HCT116 (cell line): ENCODE measurements around the gene KLHL40. TPM values are rescaled to one million over a fixed set of nuclear protein-coding genes. Genes with fewer than 3 reads are reported as not detected.

Experiments
- ATAC-seq: fragments of 200-7000 bp; cut with Tn5 transposase; 2 replicates; pipeline ENCODE4 v1.9.1; 2020; ENCODE audit warnings: mild to moderate bottlenecking, moderate library complexity
- BruUV-seq: library from RNA; stranded (reverse); fragments of 400-500 nt; replicated peaks from 2 replicates; lab custom pipeline; 2021; lab: Mats Ljungman, UMichigan
- CTCF ChIA-PET: fragments of 300-600 bp; sonication (Branson Sonifier 250); formaldehyde crosslinking; loops from one replicate; lab custom pipeline; 2021; ENCODE audit warnings: antibody characterized with exemption; lab: Charles Lee
- POLR2A ChIA-PET: fragments of 300-600, 350-600 bp; sonication (Branson Sonifier 250); formaldehyde crosslinking; loops from one replicate; lab custom pipeline; 2021; ENCODE audit warnings: antibody characterized with exemption; lab: Charles Lee
- RAD21 ChIA-PET, 2 experiments: fragments of 300-600 bp; sonication (Branson Sonifier 250); formaldehyde crosslinking; loops; one replicate each; lab custom pipeline; 2023; ENCODE audit warnings: low total read pairs in 2 of 2; ENCODE audit not compliant: uncharacterized antibody in 2 of 2, unreplicated experiment in 2 of 2, low non-redundant PET in 1 of 2; lab: Charles Lee
- DNase-seq: peaks from one replicate; pipeline ENCODE4 v3.0.0-alpha.2; 2010; ENCODE audit warnings: low read depth, low spot score
- H2AFZ ChIP-seq: fragments of 200-600 bp; shearing (Covaris generic), sonication (generic); 2 replicates; pipeline ENCODE4 v1.6.1; 2017; ENCODE audit warnings: low read depth, mixed run types, mixed read lengths, antibody characterized with exemption, low read length; ENCODE audit not compliant: poor library complexity, severe bottlenecking
- H3K27ac ChIP-seq: 2 replicates; pipeline ENCODE4 v1.5.1; 2012; ENCODE audit warnings: low read depth, low read length
- H3K27me3 ChIP-seq: fragments of 200-600 bp; sonication (generic); 2 replicates; pipeline ENCODE4 v1.6.1; 2016; ENCODE audit warnings: mixed run types, low read length, mixed read lengths; ENCODE audit not compliant: insufficient read depth
- H3K36me3 ChIP-seq, 2 experiments: fragments of 200-500 bp in 1 of 2; fragments of 200-600 bp in 1 of 2; sonication (Bioruptor generic) in 1 of 2; sonication (generic) in 1 of 2; 2 replicates each; pipeline versions ENCODE4 v1.5.1 to v1.6.1; 2014 to 2016; ENCODE audit warnings: low read length in 2 of 2, inconsistent platforms in 1 of 2, mixed read lengths in 1 of 2, mixed run types in 1 of 2; ENCODE audit not compliant: insufficient read depth in 2 of 2, control insufficient read depth in 1 of 2
- H3K4me1 ChIP-seq, 2 experiments: fragments of 200-600 bp in 1 of 2; sonication (generic) in 1 of 2; 2 replicates each; pipeline versions ENCODE4 v1.5.1 to v1.6.1; 2012 to 2017; ENCODE audit warnings: low read length in 2 of 2, inconsistent platforms in 1 of 2, mild to moderate bottlenecking in 1 of 2, mixed read lengths in 1 of 2, mixed run types in 1 of 2, moderate library complexity in 1 of 2; ENCODE audit not compliant: insufficient read depth in 2 of 2, control insufficient read depth in 1 of 2
- H3K4me2 ChIP-seq: fragments of 200-600 bp; sonication (generic); 2 replicates; pipeline ENCODE4 v1.6.1; 2017; ENCODE audit warnings: mixed run types, low read length, mixed read lengths
- H3K4me3 ChIP-seq, 2 experiments: fragments of 200-600 bp in 1 of 2; sonication (generic) in 1 of 2; replicated peaks in 1 of 2; 2 replicates each; pipeline ENCODE4 v1.5.1; 2011 to 2016; ENCODE audit warnings: low read length in 2 of 2, control low read depth in 1 of 2, low read depth in 1 of 2, mild to moderate bottlenecking in 1 of 2, mixed read lengths in 1 of 2, mixed run types in 1 of 2
- H3K79me2 ChIP-seq: fragments of 200-600 bp; sonication (generic); 2 replicates; pipeline ENCODE4 v1.6.1; 2017; ENCODE audit warnings: mild to moderate bottlenecking, mixed run types, low read length, moderate library complexity, mixed read lengths; ENCODE audit not compliant: insufficient read depth
- H3K9ac ChIP-seq: fragments of 200-600 bp; sonication (generic); 2 replicates; pipeline ENCODE4 v1.6.1; 2016; ENCODE audit warnings: low read length, mixed read lengths
- H3K9me2 ChIP-seq: fragments of 200-600 bp; sonication (generic), shearing (Covaris generic); 2 replicates; pipeline ENCODE4 v1.6.1; 2017; ENCODE audit warnings: mixed run types, mild to moderate bottlenecking, moderate library complexity; ENCODE audit not compliant: insufficient read depth
- H3K9me3 ChIP-seq, 2 experiments: fragments of 200-500 bp in 1 of 2; fragments of 200-600 bp in 1 of 2; sonication (Bioruptor generic) in 1 of 2; sonication (generic) in 1 of 2; 2 replicates each; pipeline ENCODE4 v1.6.1; 2014 to 2017; ENCODE audit warnings: low read length in 2 of 2, mixed read lengths in 2 of 2, inconsistent platforms in 1 of 2, low read depth in 1 of 2, mild to moderate bottlenecking in 1 of 2, mixed run types in 1 of 2, moderate library complexity in 1 of 2; ENCODE audit not compliant: control insufficient read depth in 1 of 2, insufficient read depth in 1 of 2
- H4K20me1 ChIP-seq: fragments of 200-600 bp; sonication (generic), shearing (Covaris generic); 2 replicates; pipeline ENCODE4 v1.6.1; 2017; ENCODE audit warnings: mixed run types, mild to moderate bottlenecking, moderate library complexity; ENCODE audit not compliant: insufficient read depth
- FOSL1 ChIP-seq: IDR thresholded peaks from 2 replicates; pipeline ENCODE4 v1.6.1; 2012; ENCODE audit warnings: low read depth
- RAD21 ChIP-seq: IDR thresholded peaks from 2 replicates; pipeline ENCODE4 v1.6.1; 2012; ENCODE audit warnings: low read depth, mild to moderate bottlenecking
- YY1 ChIP-seq: IDR thresholded peaks from 2 replicates; pipeline ENCODE4 v1.6.1; 2011; ENCODE audit warnings: low read length, low read depth, moderate library complexity, mild to moderate bottlenecking; ENCODE audit not compliant: insufficient replicate concordance; ENCODE audit errors: extremely low read depth
- ZFX ChIP-seq: fragments of 450-650 bp; IDR thresholded peaks from 2 replicates; pipeline ENCODE4 v1.6.1; 2017
- intact Hi-C: fragments of 100-400 bp; cut with micrococcal nuclease; formaldehyde crosslinking; loops from 2 replicates; pipeline ENCODE4 v1.10.0; 2022
- total RNA-seq: library from RNA; stranded (reverse); gene quantifications from one replicate; pipeline ENCODE4 v1.2.1, GENCODE V29; 2021; ENCODE audit not compliant: unreplicated experiment

The KLHL40 gene
- total RNA-seq, 1 experiment from 2014 or later = not detected

DNA sequence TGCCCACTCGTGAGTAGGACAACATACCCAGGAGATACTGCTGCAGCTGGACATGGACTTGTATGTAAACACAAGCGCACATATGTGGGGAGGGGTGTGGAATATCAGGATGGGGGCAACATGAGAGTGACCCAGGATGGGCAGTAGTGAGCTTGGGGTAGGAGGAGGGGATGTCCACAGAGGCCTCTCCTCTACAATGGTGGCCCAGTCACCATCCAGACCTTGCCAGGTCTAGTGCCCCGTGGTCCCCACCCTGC lies 32.1 kb upstream of the KLHL40 start (continued):
- TF ChIP-seq FOSL1 = no peak

DNA sequence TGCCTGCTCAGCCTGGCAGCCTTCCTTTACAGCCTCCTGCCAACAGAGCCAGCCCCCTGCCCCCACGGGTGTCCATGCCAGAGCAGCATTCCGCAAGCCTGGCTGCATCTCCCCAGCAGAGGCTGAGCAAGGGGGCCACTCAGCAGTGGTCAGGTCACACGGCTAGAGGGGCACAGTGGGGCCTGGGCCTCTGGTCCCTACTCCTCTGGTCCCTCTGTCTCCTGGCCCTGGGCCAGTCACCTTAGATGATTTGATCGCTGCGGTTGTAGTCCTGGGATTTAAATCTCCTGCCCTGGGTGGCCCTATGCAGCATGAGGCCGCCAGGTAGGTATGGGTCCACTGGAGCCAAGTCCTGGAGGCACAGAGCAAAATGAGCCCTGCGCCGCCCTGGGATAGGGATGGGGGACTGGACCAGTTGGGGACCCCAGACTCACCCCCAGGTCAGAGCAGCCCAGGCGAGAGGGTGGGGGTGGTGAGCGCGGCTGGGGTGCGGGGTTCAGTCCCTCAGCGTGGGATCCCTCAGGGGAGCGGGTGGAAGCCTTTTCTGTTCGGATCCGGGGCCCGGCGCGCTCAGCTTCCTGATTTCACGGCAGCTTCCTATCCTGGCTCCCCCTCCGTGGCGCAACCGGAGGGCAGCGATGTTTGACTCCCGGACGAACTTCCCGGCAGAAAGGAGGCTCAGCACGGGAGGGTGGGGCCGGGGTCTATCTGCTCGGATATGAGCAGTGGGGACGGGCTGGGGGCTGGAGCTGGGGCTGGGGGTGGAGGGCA lies 31.6 kb upstream of the KLHL40 start, which contains the start of gene ZBTB47:
TSS of gene ZBTB47 (plus strand) at position 138 of the 771 bp plus-strand sequence. CDS start 4,659 bp downstream, outside the sequence.
- H2AFZ ChIP-seq = peak within 1 kb of the TSS; percentile 46
- H3K36me3 ChIP-seq = no peaks in the 10 kb centered on the region; a peak in 1 of 4 replicates
- peak within 1 kb of the TSS; percentile 86 for H3K9ac ChIP-seq
- no peaks in the 10 kb centered on the region for H3K27me3 ChIP-seq
- peak; percentile 3; the same call in 1 of the 2 replicates for ATAC-seq
- CTCF ChIA-PET = no interaction called here
- H3K4me2 ChIP-seq = peak within 1 kb of the TSS; percentile 99
- TF ChIP-seq YY1 (no peak), RAD21 (no peak), ZFX (no peak)
- H3K4me3 ChIP-seq = peak within 1 kb of the TSS; percentile 75 to 86
- intact Hi-C loops = loop anchor here (5.0 kb wide), 2 partner anchors 51 to 89 kb away; partner anchors contain the start of gene NKTR
- RAD21 ChIA-PET = no interaction called here
- peak within 1 kb of the TSS; percentile 84 for H3K27ac ChIP-seq
- H3K79me2 ChIP-seq = peaks cover 16% of the 10 kb centered on the region; the same call in 1 of the 2 replicates
- no peaks in the 10 kb centered on the region for H3K9me3 ChIP-seq
- H4K20me1 ChIP-seq = no peaks in the 10 kb centered on the region
- BruUV-seq = no TSS peak
- POLR2A ChIA-PET = interaction anchor here (3.0 kb wide), 1 partner anchor 53 kb away, joined by 9 read pairs; the partner anchor contains the start of gene NKTR
- H3K4me1 ChIP-seq = peaks cover 42 to 63% of the 10 kb centered on the region in 2 experiments
- DNase-seq = no peak
- no peaks in the 10 kb centered on the region for H3K9me2 ChIP-seq
